ENCODE measurements around the gene CREB3L1. TPM values are rescaled to one million over a fixed set of nuclear protein-coding genes. Genes with fewer than 3 reads are reported as not detected.
A peak's percentile ranks its signal among the peaks of the same experiment; 100 is the strongest.

The CREB3L1 gene
- total and polyA plus RNA-seq, 7 donors, result 0.66 to 63.1 (median 7.2) TPM

- H3K27ac ChIP-seq, result peak overlapping the region in 1 of 4 donors; percentile 75
- 89% methylated on average over 9 of the region's 9 CpGs for WGBS, 2 donors
- no peaks in the 10 kb centered on the region for H3K9me3 ChIP-seq
- H3K36me3 ChIP-seq, result no peaks in the 10 kb centered on the region
- no peak for DNase-seq
- no peaks in the 10 kb centered on the region for H3K27me3 ChIP-seq
- TF ChIP-seq POLR2AphosphoS5 (IDR thresholded peaks at IDR 0.05), result peak in 1 of 4 donors; percentile 16
- no peak for TF ChIP-seq POLR2A (IDR thresholded peaks at IDR 0.05)
- H3K4me3 ChIP-seq, result no peak overlapping the region
- peaks cover 0 to 63% (median 58%) of the 10 kb centered on the region in 4 donors for H3K4me1 ChIP-seq
- intact Hi-C loops (cut with DNase I), result loop anchor here (2.0 to 10.0 kb wide), 2 partner anchors 21 to 329 kb away; no protein-coding TSS in a partner anchor
Observed at GRCh38 chr11:46293641-46294103, 16.2 kb downstream of the CREB3L1 start.

GRCh38 chr11:46294365-46295309 is 17.2 kb downstream of the CREB3L1 start:
- H3K4me3 ChIP-seq, result peak overlapping the region; percentile 25 to 63 (median 54)
- peak; percentile 76 for DNase-seq
- WGBS, 2 donors, result 68 to 70% methylated on average over 24 of the region's 24 CpGs
- H3K27me3 ChIP-seq, result no peaks in the 10 kb centered on the region
- H3K4me1 ChIP-seq, result peaks cover 0 to 63% (median 58%) of the 10 kb centered on the region in 4 donors
- peak overlapping the region in 3 of 4 donors; percentile 58 to 75 (median 67) for H3K27ac ChIP-seq
- no peaks in the 10 kb centered on the region for H3K36me3 ChIP-seq
- H3K9me3 ChIP-seq, result no peaks in the 10 kb centered on the region
- intact Hi-C loops (cut with DNase I), result loop anchor here (2.0 to 10.0 kb wide), 3 partner anchors 22 to 330 kb away; partner anchors contain the start of gene PHF21A
- TF ChIP-seq POLR2A (IDR thresholded peaks at IDR 0.05) (no peak), POLR2AphosphoS5 (IDR thresholded peaks at IDR 0.05) (no peak), EP300 (IDR thresholded peaks at IDR 0.05) (no peak), CTCF (IDR thresholded peaks at IDR 0.05) (no peak)

GRCh38 chr11:46295312-46296058 is 18.0 kb downstream of the CREB3L1 start:
- intact Hi-C loops (cut with DNase I), result loop anchor here (2.0 to 10.0 kb wide), 3 partner anchors 23 to 331 kb away; partner anchors contain the start of gene PHF21A
- Histone ChIP-seq H3K4me1 (peaks cover 0 to 54% (median 49%) of the 10 kb centered on the region in 4 donors), H3K4me3 (peak overlapping the region; percentile 25 to 63 (median 54)), H3K36me3 (no peaks in the 10 kb centered on the region), H3K27me3 (no peaks in the 10 kb centered on the region), H3K9me3 (no peaks in the 10 kb centered on the region), H3K27ac (peak overlapping the region; percentile 45 to 75 (median 62))
- DNase-seq, result peak; percentile 91
- TF ChIP-seq CTCF (IDR thresholded peaks at IDR 0.05) (no peak), EP300 (IDR thresholded peaks at IDR 0.05) (peak in 1 of 4 donors; percentile 41), POLR2AphosphoS5 (IDR thresholded peaks at IDR 0.05) (peak; percentile 30 to 56 (median 39))
- 5 to 21% methylated on average over 61 of the region's 61 CpGs for WGBS, 2 donors

GRCh38 chr11:46296059-46296527 is 18.6 kb downstream of the CREB3L1 start:
- no peak for TF ChIP-seq POLR2AphosphoS5 (IDR thresholded peaks at IDR 0.05)
- TF ChIP-seq CTCF (IDR thresholded peaks at IDR 0.05), result no peak
- no peak for TF ChIP-seq POLR2A (IDR thresholded peaks at IDR 0.05)
- no peak for TF ChIP-seq EP300 (IDR thresholded peaks at IDR 0.05)
- intact Hi-C loops (cut with DNase I), result loop anchor here (5.0 to 10.0 kb wide), 2 partner anchors 174 to 331 kb away; partner anchors contain the start of gene PHF21A
- 31 to 69% methylated on average over 18 of the region's 18 CpGs for WGBS, 2 donors
- H3K4me3 ChIP-seq, result peak overlapping the region; percentile 25 to 63 (median 54)
- DNase-seq, result no peak
- H3K27me3 ChIP-seq, result no peaks in the 10 kb centered on the region
- H3K9me3 ChIP-seq, result no peaks in the 10 kb centered on the region
- H3K36me3 ChIP-seq, result no peaks in the 10 kb centered on the region
- peaks cover 0 to 48% (median 43%) of the 10 kb centered on the region in 4 donors for H3K4me1 ChIP-seq
- H3K27ac ChIP-seq, result peak overlapping the region; percentile 45 to 75 (median 62)

Measured in sigmoid colon (tissue), 7 donors.